Activated CD8-positive, alpha-beta memory T cell treated with anti-CD3 and anti-CD28 coated beads for 48 hours (primary cell): ENCODE data around the gene KANSL3.
A peak's percentile ranks its signal among the peaks of the same experiment; 100 is the strongest.
"Not testable (repeated sequence)": the region's sequence is repeated elsewhere in the genome, so short reads cannot be mapped to it uniquely, and the experiment has no call there.

ENCODE experiments used
- DNase-seq, 3 experiments: peaks; one replicate each; pipeline ENCODE4 v3.0.0-alpha.2; 2020; ENCODE audit warnings: low read depth in 2 of 3, low spot score in 2 of 3

The KANSL3 gene

DNA sequence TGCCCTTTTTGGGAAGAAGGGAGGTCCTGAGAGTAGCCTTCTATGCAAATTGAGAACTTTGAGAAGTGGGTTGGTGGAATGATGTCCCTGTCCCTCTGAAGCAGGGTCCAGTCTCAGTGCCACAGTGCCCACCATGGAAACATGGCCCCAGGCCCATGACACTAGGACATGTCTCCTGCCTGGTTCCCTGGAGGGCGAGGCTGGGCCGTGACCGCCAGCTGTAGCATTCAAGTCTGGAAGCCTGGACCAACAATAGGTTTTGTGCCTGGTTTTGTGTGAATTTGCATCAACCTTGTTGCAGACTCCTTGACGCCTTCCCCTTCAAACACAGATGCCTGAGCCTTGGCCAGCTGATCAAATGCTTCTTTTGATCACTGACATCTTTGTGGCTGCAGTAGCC is 74.1 kb downstream of the KANSL3 start:
- DNase-seq = no peak

- DNase-seq = no peak
These were observed 79.6 kb downstream of the KANSL3 start for GRCh38 chr2:96558485-96558884.

- DNase-seq = no peak
These were observed 80.1 kb downstream of the KANSL3 start for GRCh38 chr2:96558061-96558460.

GRCh38 chr2:96557421-96557820 is 80.7 kb downstream of the KANSL3 start:
- DNase-seq = not testable (repeated sequence)

GRCh38 chr2:96556441-96557330 is 81.4 kb downstream of the KANSL3 start:
- DNase-seq = peak in 1 of 3 experiments; percentile 23

DNA sequence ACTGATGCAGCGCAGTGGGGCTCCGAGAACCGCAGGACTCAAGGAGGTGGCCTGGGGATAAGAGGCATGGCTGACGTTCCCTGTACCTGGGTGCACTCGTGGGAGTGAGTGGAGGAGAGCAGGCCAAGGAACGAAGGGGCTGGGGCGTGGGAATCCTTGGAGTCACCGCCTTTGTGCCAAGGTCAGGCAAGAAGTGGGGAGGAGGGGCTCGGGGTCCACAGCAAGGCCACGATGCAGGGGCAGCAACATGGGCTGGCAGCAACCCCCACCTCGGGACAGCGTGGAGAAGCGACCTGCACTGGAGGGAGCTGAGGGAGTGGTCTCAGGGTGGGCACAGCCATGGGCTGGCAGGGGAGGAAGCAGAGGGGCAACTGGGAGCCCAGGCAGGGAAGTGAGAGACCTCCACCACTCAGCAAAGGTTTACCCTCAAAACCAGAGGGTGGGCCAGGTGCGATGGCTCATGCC is 82.9 kb downstream of the KANSL3 start:
- DNase-seq = no peak

DNA sequence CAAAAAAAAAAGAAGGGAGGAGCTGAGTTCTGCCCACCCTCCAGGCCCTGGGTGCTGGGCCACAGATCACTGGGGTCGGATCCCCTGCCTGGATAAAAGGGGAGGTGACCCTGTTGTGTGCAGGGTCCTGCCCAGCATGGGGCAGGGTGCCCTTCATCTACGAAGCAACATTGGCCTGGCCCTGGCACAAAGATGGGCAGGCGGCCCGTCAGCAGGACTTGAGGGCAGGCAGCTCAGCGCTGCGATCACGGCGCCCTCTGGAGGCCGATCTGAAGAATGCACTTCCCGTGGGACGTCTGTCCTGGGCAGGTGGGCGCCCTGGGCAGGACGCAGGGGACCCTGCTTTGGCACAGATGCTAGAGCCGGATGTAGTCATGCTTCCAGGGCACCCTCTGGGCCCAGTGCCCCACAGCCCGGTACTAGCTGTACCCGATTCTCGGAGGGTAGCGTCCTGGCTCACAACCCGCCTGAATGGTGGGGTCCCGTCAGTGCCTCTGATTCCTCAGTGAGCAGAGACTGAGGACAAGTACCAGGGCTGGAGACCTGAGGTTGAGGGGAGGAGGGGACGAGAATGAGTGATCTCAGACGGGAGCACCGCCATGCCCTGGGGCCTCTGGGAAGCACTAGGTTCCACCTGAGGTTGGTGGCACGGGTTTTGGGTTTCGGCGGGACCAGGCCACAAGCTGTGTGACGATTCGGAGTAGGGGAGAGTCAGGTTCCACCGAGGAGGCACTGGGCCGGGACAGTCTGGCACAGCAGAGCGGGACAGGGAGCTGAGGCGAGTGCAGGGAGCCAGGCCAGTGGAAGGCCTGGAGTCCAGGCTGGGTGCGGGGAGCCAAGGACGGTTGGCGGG is 83.6 kb downstream of the KANSL3 start:
- DNase-seq = peak in 2 of 3 experiments; percentile 40 to 60

- DNase-seq = not testable (repeated sequence)
These were observed 84.2 kb downstream of the KANSL3 start for GRCh38 chr2:96553957-96554292.

- DNase-seq = no peak
These were observed 84.7 kb downstream of the KANSL3 start for GRCh38 chr2:96553176-96553956.

DNA sequence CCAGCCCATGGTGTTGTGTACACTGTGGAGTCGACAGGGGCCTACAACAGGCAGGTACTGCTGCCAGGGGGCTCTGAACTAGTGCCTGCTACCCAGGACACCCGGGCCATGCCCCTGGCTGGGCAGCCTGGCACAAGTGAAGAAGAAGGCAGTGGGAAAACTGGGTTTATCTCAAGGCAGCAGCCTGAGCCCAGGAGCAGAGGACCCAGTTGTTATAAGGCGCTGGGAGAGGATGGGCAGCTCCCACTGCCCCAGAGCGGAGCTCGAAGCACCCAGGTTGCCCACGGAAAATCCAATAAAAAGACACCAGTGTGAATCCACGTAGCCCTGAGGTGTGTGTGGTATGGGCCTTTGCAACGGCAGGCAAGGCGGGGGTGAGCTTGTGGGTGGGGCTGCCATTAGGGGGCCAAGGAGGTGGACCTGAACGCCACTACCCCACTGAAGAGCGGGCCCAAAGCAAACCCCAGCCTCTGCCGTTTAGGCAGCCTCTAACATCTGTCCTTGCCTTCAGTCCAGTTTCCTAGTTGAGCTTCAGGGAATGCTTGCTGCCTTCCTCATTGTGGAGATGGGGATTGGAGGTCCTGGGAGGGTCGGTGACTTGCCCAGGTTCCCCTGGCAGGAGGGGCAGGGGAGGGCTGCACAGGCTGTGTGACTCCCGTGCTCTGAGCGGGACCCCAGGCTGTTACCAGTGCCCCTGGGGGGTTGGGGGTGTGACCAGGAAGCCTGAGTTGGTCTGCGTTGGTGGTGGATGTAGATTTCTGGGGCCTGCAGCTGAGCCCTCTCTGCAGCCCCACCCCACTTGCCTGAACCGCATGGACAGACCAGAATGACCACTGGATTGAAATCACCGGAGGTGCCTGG is 85.6 kb downstream of the KANSL3 start:
- no peak for DNase-seq

GRCh38 chr2:96551605-96552314 is 86.4 kb downstream of the KANSL3 start:
- DNase-seq = no peak

GRCh38 chr2:96550787-96551604 is 87.1 kb downstream of the KANSL3 start:
- no peak for DNase-seq

DNA sequence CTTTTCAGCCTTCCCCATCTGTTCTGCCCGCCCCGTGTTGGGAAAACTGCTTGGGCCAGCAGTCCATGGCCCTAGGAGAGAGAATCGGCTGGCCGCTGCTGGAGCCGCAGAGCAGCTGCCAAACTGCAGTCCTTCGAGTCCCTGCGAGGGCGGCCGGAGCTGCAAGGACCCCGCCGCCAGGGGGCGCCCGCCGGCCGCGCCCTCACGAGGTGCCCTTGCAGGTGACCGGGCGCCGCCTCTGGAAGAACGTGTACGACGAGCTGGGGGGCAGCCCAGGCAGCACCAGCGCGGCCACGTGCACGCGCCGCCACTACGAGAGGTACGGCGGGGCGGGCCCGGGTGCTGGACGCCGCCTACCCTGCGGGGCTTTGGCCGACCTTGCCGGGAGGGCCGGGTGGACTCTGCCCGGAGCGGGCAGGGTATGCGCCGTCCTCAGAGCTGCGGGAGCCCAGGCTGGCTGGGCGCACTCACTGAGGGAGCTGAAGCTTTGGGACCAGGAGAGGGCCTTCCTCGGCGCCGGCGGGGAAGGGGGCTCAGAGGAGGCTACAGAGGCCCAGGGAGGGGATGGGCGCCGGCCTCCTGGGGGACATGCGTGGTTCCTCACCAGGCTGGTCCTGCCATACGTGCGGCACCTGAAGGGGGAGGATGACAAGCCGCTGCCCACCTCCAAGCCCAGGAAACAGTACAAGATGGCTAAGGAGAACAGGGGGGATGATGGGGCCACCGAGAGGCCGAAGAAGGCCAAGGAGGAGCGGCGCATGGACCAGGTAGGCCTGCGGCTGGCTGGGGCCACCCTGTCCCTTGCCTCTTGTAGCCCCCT is 87.9 kb downstream of the KANSL3 start:
- DNase-seq = no peak

DNA sequence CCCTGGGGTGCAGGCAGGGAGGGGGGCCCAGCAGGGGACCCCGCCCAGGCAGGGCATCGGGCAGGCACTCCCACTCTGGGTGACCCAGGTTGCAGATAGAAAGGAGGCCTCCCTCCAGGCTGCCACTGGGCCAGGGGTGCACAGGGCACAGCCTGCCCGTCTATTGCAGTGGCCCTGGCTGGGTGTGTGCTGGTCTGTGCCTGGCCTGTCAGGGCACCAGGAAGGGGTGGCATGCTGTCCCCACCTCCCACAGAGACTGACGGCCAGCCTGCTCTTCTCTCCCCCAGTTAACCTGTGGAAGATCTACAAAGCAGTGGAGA is 88.7 kb downstream of the KANSL3 start:
- no peak for DNase-seq

DNA sequence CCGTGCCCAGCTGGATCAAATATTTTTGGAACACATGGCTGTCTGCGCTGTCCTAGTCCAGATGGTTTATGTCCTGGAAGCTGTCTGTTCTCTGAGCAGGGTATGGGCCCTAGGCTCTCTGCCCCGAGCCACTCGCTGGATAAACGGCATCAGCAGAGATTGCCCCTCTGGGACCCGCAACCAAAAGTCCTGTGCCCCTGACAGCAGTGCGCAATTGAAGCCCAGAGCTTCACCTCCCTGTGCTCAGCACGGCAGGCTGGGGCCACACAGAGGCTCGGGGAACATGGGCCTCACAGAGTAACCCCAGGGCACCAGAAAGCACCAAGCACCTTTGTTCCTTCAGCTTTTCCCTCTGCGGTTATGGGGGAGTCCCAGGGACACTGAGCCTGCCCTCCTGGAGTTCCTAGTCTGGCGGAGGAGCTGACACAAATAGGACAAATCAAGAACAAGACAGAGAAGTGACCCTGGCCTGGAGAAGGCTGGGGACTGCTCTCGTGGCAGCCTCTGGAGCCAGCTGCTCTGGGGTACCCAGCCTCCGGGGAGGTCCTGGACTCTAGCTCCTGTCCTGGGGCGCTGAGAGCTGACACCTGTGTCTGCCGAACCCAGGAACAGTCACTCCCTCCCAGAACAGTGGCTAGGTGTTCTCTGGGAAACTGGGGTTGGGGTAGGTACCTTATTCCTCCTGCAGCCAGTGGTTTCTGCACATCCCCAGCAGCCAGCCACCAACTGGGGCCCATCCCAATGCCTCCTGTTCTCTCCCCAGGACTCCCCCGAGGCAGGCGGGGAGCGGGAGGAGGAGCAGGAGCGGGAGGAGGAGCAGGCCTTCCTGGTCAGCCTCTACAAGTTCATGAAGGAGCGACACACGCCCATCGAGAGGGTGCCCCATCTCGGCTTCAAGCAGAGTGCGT is 89.3 kb downstream of the KANSL3 start:
- DNase-seq = no peak

DNA sequence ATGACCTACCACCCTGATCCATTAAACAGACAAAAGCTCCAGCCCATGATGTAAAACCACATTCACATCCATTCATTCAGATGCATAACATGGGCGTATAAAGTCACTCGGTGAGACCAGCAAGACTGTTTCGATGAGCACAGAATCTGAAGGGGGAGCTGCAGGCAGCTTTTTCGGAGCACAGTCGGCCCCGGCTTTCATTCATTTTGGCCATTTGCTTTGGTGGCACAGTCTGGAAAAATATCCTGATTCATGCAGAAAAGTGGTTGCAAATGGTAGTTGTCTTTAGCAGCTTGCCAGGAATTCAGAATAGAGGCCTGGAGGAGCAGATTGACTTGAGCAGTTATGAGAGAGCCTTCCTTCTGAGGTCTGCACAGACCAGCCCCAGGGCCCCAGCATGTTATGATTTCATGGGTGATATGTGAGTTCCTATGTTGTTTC is 90.4 kb downstream of the KANSL3 start:
- no peak for DNase-seq

DNA sequence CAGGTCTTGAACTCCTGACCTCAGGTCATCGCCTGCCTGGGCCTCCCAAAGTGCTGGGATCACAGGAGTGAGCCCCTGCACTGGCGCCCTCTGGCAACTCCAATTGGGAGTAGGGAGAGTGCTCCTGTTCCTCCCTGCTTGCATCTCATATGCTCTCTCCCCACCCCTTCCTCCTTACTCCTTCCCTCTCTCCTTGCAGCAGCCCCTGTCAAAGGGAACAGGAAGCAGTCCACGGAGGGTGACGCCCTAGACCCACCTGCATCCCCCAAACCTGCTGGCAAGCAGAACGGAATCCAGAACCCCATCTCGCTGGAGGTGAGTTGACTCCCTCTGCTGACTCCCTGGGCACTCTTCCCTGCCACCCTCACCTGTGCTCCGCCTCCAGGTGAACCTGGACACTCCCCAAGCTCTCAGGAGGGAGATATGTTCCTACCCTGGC is 90.9 kb downstream of the KANSL3 start:
- no peak for DNase-seq
